Ascending aorta (tissue), 2 donors: ENCODE results near the gene NOX3. TPM values are rescaled to one million over a fixed set of nuclear protein-coding genes. Genes with fewer than 3 reads are reported as not detected.

Source experiments
- DNase-seq, 2 donors: peaks; one replicate each; pipeline ENCODE4 v3.0.0-alpha.2; 2019; ENCODE audit warnings: low spot score in 2 of 2
- H3K27ac ChIP-seq, 2 donors: fragments of 200-600 bp; sonication (generic); one replicate each; pipeline ENCODE4 v1.5.1; 2016 to 2017; ENCODE audit warnings: mild to moderate bottlenecking in 1 of 2
- H3K27me3 ChIP-seq: fragments of 200-600 bp; sonication (generic); one replicate; pipeline ENCODE4 v1.5.1; 2017
- H3K36me3 ChIP-seq, 2 donors: fragments of 200-600 bp; sonication (generic); one replicate each; pipeline ENCODE4 v1.5.1; 2016
- H3K4me1 ChIP-seq, 2 donors: fragments of 200-600 bp; sonication (generic); one replicate each; pipeline ENCODE4 v1.5.1; 2016 to 2017; ENCODE audit warnings: mild to moderate bottlenecking in 1 of 2
- H3K4me3 ChIP-seq, 2 donors: fragments of 200-600 bp; sonication (generic); one replicate each; pipeline ENCODE4 v1.5.1; 2016 to 2017; ENCODE audit warnings: mild to moderate bottlenecking in 1 of 2
- H3K9me3 ChIP-seq, 2 donors: fragments of 200-600 bp; sonication (generic); one replicate each; pipeline ENCODE4 v1.5.1; 2016
- CTCF ChIP-seq, 3 experiments: fragments of 200-600 bp in 2 of 3; fragments of 450-650 bp in 1 of 3; sonication (generic) in 2 of 3; IDR thresholded peaks; one replicate each; pipeline ENCODE4 v1.5.1; 2016 to 2019; ENCODE audit warnings: antibody characterized with exemption in 3 of 3, mild to moderate bottlenecking in 1 of 3, moderate library complexity in 1 of 3
- intact Hi-C: fragments of 100-400 bp; cut with DNase I; formaldehyde crosslinking; loops from one replicate; pipeline ENCODE4 v1.15.1; 2023
- total RNA-seq: library from RNA; depleted of rRNA; stranded (reverse); fragments of >200 nt; gene quantifications from one replicate; pipeline ENCODE4 v1.1.0, GENCODE V29; 2016

The NOX3 gene
- total RNA-seq, 1 donor from 2014 or later = not detected

GRCh38 chr6:155409391-155409790 is 46.2 kb downstream of the NOX3 start:
- intact Hi-C loops = no loop called here

GRCh38 chr6:155408981-155409380 is 46.7 kb downstream of the NOX3 start:
- DNase-seq = no peak
- Histone ChIP-seq H3K27ac (no peak overlapping the region), H3K27me3 (no peaks in the 10 kb centered on the region), H3K4me1 (peaks cover 0 to 6% of the 10 kb centered on the region in 2 donors), H3K9me3 (no peaks in the 10 kb centered on the region), H3K4me3 (no peak overlapping the region), H3K36me3 (no peaks in the 10 kb centered on the region)
- no peak for TF ChIP-seq CTCF (IDR thresholded peaks at IDR 0.05)
- intact Hi-C loops = no loop called here

More at GRCh38 chr6:155409391-155409790, 46.2 kb downstream of the NOX3 start:
- TF ChIP-seq CTCF (IDR thresholded peaks at IDR 0.05) = no peak
- Histone ChIP-seq H3K9me3 (no peaks in the 10 kb centered on the region), H3K27me3 (no peaks in the 10 kb centered on the region), H3K4me3 (no peak overlapping the region), H3K27ac (no peak overlapping the region), H3K4me1 (peaks cover 0 to 6% of the 10 kb centered on the region in 2 donors), H3K36me3 (no peaks in the 10 kb centered on the region)
- DNase-seq = no peak

- TF ChIP-seq CTCF (IDR thresholded peaks at IDR 0.05) = no peak
- peaks cover 0 to 6% of the 10 kb centered on the region in 2 donors for H3K4me1 ChIP-seq
- intact Hi-C loops = no loop called here
- H3K36me3 ChIP-seq = no peaks in the 10 kb centered on the region
- no peak overlapping the region for H3K4me3 ChIP-seq
- no peaks in the 10 kb centered on the region for H3K27me3 ChIP-seq
- H3K9me3 ChIP-seq = no peaks in the 10 kb centered on the region
- no peak overlapping the region for H3K27ac ChIP-seq
- DNase-seq = no peak
These were observed 47.4 kb downstream of the NOX3 start for GRCh38 chr6:155408231-155408630.

- DNase-seq = no peak
- Histone ChIP-seq H3K4me1 (peaks cover 0 to 4% of the 10 kb centered on the region in 2 donors), H3K27me3 (no peaks in the 10 kb centered on the region), H3K9me3 (no peaks in the 10 kb centered on the region), H3K27ac (no peak overlapping the region), H3K36me3 (no peaks in the 10 kb centered on the region), H3K4me3 (no peak overlapping the region)
- intact Hi-C loops = no loop called here
- TF ChIP-seq CTCF (IDR thresholded peaks at IDR 0.05) = no peak
These were observed 48.8 kb downstream of the NOX3 start for GRCh38 chr6:155406801-155407200.

- TF ChIP-seq CTCF (IDR thresholded peaks at IDR 0.05) = no peak
- Histone ChIP-seq H3K9me3 (no peaks in the 10 kb centered on the region), H3K27ac (no peak overlapping the region), H3K36me3 (no peaks in the 10 kb centered on the region), H3K4me1 (no peaks in the 10 kb centered on the region), H3K4me3 (no peak overlapping the region), H3K27me3 (no peaks in the 10 kb centered on the region)
- intact Hi-C loops = no loop called here
- DNase-seq = no peak
These were observed 50.7 kb downstream of the NOX3 start for GRCh38 chr6:155404937-155405336.

GRCh38 chr6:155402656-155403304 is 52.9 kb downstream of the NOX3 start:
- no peak overlapping the region for H3K27ac ChIP-seq
- no peaks in the 10 kb centered on the region for H3K9me3 ChIP-seq
- TF ChIP-seq CTCF (IDR thresholded peaks at IDR 0.05) = no peak
- DNase-seq = no peak
- no peaks in the 10 kb centered on the region for H3K27me3 ChIP-seq
- intact Hi-C loops = no loop called here
- H3K36me3 ChIP-seq = no peaks in the 10 kb centered on the region
- H3K4me3 ChIP-seq = no peak overlapping the region
- H3K4me1 ChIP-seq = no peaks in the 10 kb centered on the region
